Measurements from ENCODE around the gene G0S2.
A peak's percentile ranks its signal among the peaks of the same experiment; 100 is the strongest.
"Not testable (repeated sequence)": the region's sequence is repeated elsewhere in the genome, so short reads cannot be mapped to it uniquely, and the experiment has no call there.

Gene G0S2

GRCh38 chr1:209692745-209693504 lies 17.7 kb downstream of the G0S2 start:
- peak; percentile 78 for TF ChIP-seq CTCF (IDR thresholded peaks at IDR 0.05; ENCODE audit: low read depth, low read length, missing control alignments)
- no peak for DNase-seq (ENCODE audit: low read depth)
- no peak overlapping the region for H3K4me3 ChIP-seq (ENCODE audit: low read depth, low read length)

GRCh38 chr1:209696673-209697072 lies 21.5 kb downstream of the G0S2 start:
- TF ChIP-seq CTCF (IDR thresholded peaks at IDR 0.05; ENCODE audit: low read depth, low read length, missing control alignments): no peak
- no peak for DNase-seq (ENCODE audit: low read depth)

GRCh38 chr1:209697126-209697525 lies 21.9 kb downstream of the G0S2 start:
- no peak for TF ChIP-seq CTCF (IDR thresholded peaks at IDR 0.05; ENCODE audit: low read depth, low read length, missing control alignments)
- DNase-seq (ENCODE audit: low read depth): no peak
- H3K4me3 ChIP-seq (ENCODE audit: low read depth, low read length): no peak overlapping the region

More at GRCh38 chr1:209696673-209697072, 21.5 kb downstream of the G0S2 start:
- no peak overlapping the region for H3K4me3 ChIP-seq (ENCODE audit: low read depth, low read length)

- not testable (repeated sequence) for H3K4me3 ChIP-seq (ENCODE audit: low read depth, low read length); DNase-seq (ENCODE audit: low read depth)
These were observed 25.5 kb downstream of the G0S2 start for GRCh38 chr1:209700686-209701085.

- DNase-seq (ENCODE audit: low read depth): no peak
- TF ChIP-seq CTCF (IDR thresholded peaks at IDR 0.05; ENCODE audit: low read depth, low read length, missing control alignments): no peak
- no peak overlapping the region for H3K4me3 ChIP-seq (ENCODE audit: low read depth, low read length)
These were observed 27.6 kb downstream of the G0S2 start for GRCh38 chr1:209702832-209703231.

GRCh38 chr1:209703834-209704504 lies 28.8 kb downstream of the G0S2 start:
- H3K4me3 ChIP-seq (ENCODE audit: low read depth, low read length): no peak overlapping the region
- DNase-seq (ENCODE audit: low read depth): no peak
- TF ChIP-seq CTCF (IDR thresholded peaks at IDR 0.05; ENCODE audit: low read depth, low read length, missing control alignments): no peak

- TF ChIP-seq CTCF (IDR thresholded peaks at IDR 0.05; ENCODE audit: low read depth, low read length, missing control alignments): no peak
- H3K4me3 ChIP-seq (ENCODE audit: low read depth, low read length): no peak within 1 kb of the TSS
- DNase-seq (ENCODE audit: low read depth): no peak
These were observed 29.4 kb downstream of the G0S2 start, which contains the start of gene HSD11B1 for GRCh38 chr1:209704584-209704983. Gene HSD11B1 (plus strand): TSS chr1:209704846. CDS start chr1:209704943, 97 bp downstream.

Data from GM12864 (cell line).